ENCODE results near the gene TTC1.

DNA sequence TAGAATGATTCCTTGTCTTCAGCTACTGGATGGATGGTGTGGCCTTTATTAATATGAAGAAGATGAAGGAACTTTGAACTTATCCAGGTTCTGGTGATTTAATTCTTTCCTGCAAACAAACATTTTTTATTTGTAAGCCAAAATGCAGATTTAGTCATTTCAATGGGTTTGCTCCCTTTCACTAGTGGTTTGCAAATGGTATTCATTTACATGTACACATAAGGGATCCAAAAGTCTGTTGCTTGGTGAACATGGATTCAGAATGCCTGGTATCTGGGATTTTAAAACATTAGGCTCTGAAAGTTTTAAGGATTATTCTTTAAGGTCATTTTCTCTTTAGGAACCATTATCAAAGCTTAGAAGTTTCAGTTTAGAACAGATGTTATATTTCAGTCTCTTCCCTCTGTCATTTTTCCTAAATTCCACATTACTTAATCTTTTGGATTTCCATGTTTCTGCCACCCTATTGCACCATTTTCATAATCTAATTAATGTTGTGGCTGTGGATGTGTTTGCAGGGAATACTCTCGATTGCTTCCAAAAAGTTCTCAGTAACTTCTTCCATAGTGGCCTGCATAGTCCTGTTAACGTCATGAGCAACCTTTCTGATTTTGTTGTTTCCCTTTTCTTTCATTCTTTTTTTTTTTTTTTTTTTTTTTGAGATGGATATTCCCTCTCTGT, 10.1 kb downstream of the TTC1 start:
- TF ChIP-seq, protein P1, sequence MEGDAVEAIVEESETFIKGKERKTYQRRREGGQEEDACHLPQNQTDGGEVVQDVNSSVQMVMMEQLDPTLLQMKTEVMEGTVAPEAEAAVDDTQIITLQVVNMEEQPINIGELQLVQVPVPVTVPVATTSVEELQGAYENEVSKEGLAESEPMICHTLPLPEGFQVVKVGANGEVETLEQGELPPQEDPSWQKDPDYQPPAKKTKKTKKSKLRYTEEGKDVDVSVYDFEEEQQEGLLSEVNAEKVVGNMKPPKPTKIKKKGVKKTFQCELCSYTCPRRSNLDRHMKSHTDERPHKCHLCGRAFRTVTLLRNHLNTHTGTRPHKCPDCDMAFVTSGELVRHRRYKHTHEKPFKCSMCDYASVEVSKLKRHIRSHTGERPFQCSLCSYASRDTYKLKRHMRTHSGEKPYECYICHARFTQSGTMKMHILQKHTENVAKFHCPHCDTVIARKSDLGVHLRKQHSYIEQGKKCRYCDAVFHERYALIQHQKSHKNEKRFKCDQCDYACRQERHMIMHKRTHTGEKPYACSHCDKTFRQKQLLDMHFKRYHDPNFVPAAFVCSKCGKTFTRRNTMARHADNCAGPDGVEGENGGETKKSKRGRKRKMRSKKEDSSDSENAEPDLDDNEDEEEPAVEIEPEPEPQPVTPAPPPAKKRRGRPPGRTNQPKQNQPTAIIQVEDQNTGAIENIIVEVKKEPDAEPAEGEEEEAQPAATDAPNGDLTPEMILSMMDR (IDR thresholded peaks at IDR 0.05; ENCODE audit: insufficient read depth, low read length, poor library complexity, severe bottlenecking), result no peak
- TF ChIP-seq EZH2phosphoT487 (conservative IDR thresholded peaks at IDR 0.05; ENCODE audit: low read length), result no peak
